HEK293 (cell line): ENCODE measurements around the gene PNPLA6.

ENCODE experiments used
- BCL11A ChIP-seq: fragments of 450-650 bp; formaldehyde crosslinking; IDR thresholded peaks from 2 replicates; pipeline ENCODE4 v1.5.1; 2016; ENCODE audit warnings: low read depth, missing biosample characterization, missing genetic modification characterization
- HOXD13 ChIP-seq: sonication (generic); formaldehyde crosslinking; IDR thresholded peaks from 2 replicates; pipeline ENCODE4 v1.8.0; 2022; ENCODE audit warnings: missing genetic modification reagents, borderline replicate concordance
- IKZF3 ChIP-seq: fragments of 450-650 bp; IDR thresholded peaks from 2 replicates; pipeline ENCODE4 v1.5.0; 2018; ENCODE audit warnings: missing biosample characterization, mild to moderate bottlenecking, missing genetic modification characterization, moderate library complexity
- KLF8 ChIP-seq: fragments of 450-650 bp; formaldehyde crosslinking; IDR thresholded peaks from 2 replicates; pipeline ENCODE4 v1.5.1; 2016; ENCODE audit warnings: missing biosample characterization, missing genetic modification characterization
- PRDM1 ChIP-seq: fragments of 450-650 bp; formaldehyde crosslinking; IDR thresholded peaks from 2 replicates; pipeline ENCODE4; 2016; ENCODE audit warnings: missing biosample characterization, missing genetic modification characterization
- ZFP41 ChIP-seq: fragments of 450-650 bp; formaldehyde crosslinking; IDR thresholded peaks from 2 replicates; pipeline ENCODE4 v1.5.1; 2016; ENCODE audit warnings: missing biosample characterization, missing genetic modification characterization, borderline replicate concordance
- ZFP69B ChIP-seq: fragments of 450-650 bp; formaldehyde crosslinking; IDR thresholded peaks from 2 replicates; pipeline ENCODE4 v1.5.1; 2016; ENCODE audit warnings: missing biosample characterization, missing genetic modification characterization
- ZNF10 ChIP-seq: fragments of 450-650 bp; formaldehyde crosslinking; IDR thresholded peaks from 2 replicates; pipeline ENCODE4 v1.5.1; 2017; ENCODE audit warnings: missing biosample characterization, missing genetic modification characterization
- ZNF132 ChIP-seq: fragments of 450-650 bp; formaldehyde crosslinking; IDR thresholded peaks from 2 replicates; pipeline ENCODE4 v1.5.1; 2017; ENCODE audit warnings: missing biosample characterization, missing genetic modification characterization, borderline replicate concordance
- ZNF214 ChIP-seq: fragments of 450-650 bp; formaldehyde crosslinking; IDR thresholded peaks from 2 replicates; pipeline ENCODE4 v1.5.1; 2017; ENCODE audit warnings: missing biosample characterization, mild to moderate bottlenecking, missing genetic modification characterization, borderline replicate concordance
- ZNF221 ChIP-seq: fragments of 450-650 bp; formaldehyde crosslinking; IDR thresholded peaks from 2 replicates; pipeline ENCODE4 v1.5.1; 2017; ENCODE audit warnings: missing biosample characterization, missing genetic modification characterization, borderline replicate concordance
- ZNF23 ChIP-seq: fragments of 450-650 bp; formaldehyde crosslinking; IDR thresholded peaks from 2 replicates; pipeline ENCODE4 v1.5.1; 2016; ENCODE audit warnings: missing biosample characterization, missing genetic modification characterization, borderline replicate concordance
- ZNF239 ChIP-seq: fragments of 450-650 bp; formaldehyde crosslinking; IDR thresholded peaks from 2 replicates; pipeline ENCODE4 v1.5.1; 2016; ENCODE audit warnings: missing biosample characterization, missing genetic modification characterization
- ZNF311 ChIP-seq: fragments of 450-650 bp; formaldehyde crosslinking; IDR thresholded peaks from 2 replicates; pipeline ENCODE4 v1.5.1; 2017; ENCODE audit warnings: missing biosample characterization, missing genetic modification characterization, borderline replicate concordance
- ZNF324 ChIP-seq: fragments of 450-650 bp; formaldehyde crosslinking; IDR thresholded peaks from 2 replicates; pipeline ENCODE4 v1.5.1; 2016; ENCODE audit warnings: missing biosample characterization, missing genetic modification characterization
- ZNF350 ChIP-seq: fragments of 450-650 bp; formaldehyde crosslinking; IDR thresholded peaks from 2 replicates; pipeline ENCODE4 v1.5.0; 2017; ENCODE audit warnings: missing biosample characterization, mild to moderate bottlenecking, missing genetic modification characterization
- ZNF354C ChIP-seq: fragments of 450-650 bp; formaldehyde crosslinking; IDR thresholded peaks from 2 replicates; pipeline ENCODE4 v1.5.1; 2016; ENCODE audit warnings: missing biosample characterization, missing genetic modification characterization, low read depth, borderline replicate concordance
- ZNF366 ChIP-seq: fragments of 450-650 bp; formaldehyde crosslinking; conservative IDR thresholded peaks from 2 replicates; pipeline ENCODE4 v1.5.1; 2016; ENCODE audit warnings: missing biosample characterization, missing genetic modification characterization
- ZNF426 ChIP-seq: fragments of 450-650 bp; formaldehyde crosslinking; IDR thresholded peaks from 2 replicates; pipeline ENCODE4 v1.5.1; 2017; ENCODE audit warnings: missing biosample characterization, missing genetic modification characterization, mild to moderate bottlenecking, inconsistent platforms, moderate library complexity
- ZNF555 ChIP-seq: fragments of 450-650 bp; formaldehyde crosslinking; conservative IDR thresholded peaks from 2 replicates; pipeline ENCODE4 v1.5.1; 2017; ENCODE audit warnings: missing biosample characterization, mild to moderate bottlenecking, missing genetic modification characterization, inconsistent platforms
- ZNF610 ChIP-seq: fragments of 450-650 bp; formaldehyde crosslinking; IDR thresholded peaks from 2 replicates; pipeline ENCODE4 v1.5.1; 2016; ENCODE audit warnings: missing biosample characterization, missing genetic modification characterization, borderline replicate concordance
- ZNF624 ChIP-seq: fragments of 450-650 bp; formaldehyde crosslinking; IDR thresholded peaks from 2 replicates; pipeline ENCODE4 v1.5.1; 2017; ENCODE audit warnings: missing biosample characterization, missing genetic modification characterization
- ZNF707 ChIP-seq: fragments of 450-650 bp; formaldehyde crosslinking; IDR thresholded peaks from 2 replicates; pipeline ENCODE4 v1.5.1; 2016; ENCODE audit warnings: missing biosample characterization, missing genetic modification characterization
- ZNF785 ChIP-seq: fragments of 450-650 bp; formaldehyde crosslinking; IDR thresholded peaks from 2 replicates; pipeline ENCODE4 v1.5.1; 2016; ENCODE audit warnings: missing biosample characterization, missing genetic modification characterization
- ZNF791 ChIP-seq: fragments of 450-650 bp; formaldehyde crosslinking; IDR thresholded peaks from 2 replicates; pipeline ENCODE4 v1.5.1; 2016; ENCODE audit warnings: missing biosample characterization, missing genetic modification characterization
- TF ChIP-seq, protein P1 (sequence below): fragments of 450-650 bp; formaldehyde crosslinking; IDR thresholded peaks from 2 replicates; pipeline ENCODE4 v1.5.1; 2016; ENCODE audit warnings: missing biosample characterization, missing genetic modification characterization
- TF ChIP-seq, protein P2 (sequence below): sonication (generic); formaldehyde crosslinking; IDR thresholded peaks from 2 replicates; pipeline ENCODE4 v1.8.1; 2022; ENCODE audit warnings: mild to moderate bottlenecking, moderate library complexity, missing genetic modification reagents
- TF ChIP-seq, protein P3 (sequence below): fragments of 450-650 bp; formaldehyde crosslinking; IDR thresholded peaks from 2 replicates; pipeline ENCODE4 v1.5.1; 2016; ENCODE audit warnings: missing biosample characterization, missing genetic modification characterization, low read depth
- TF ChIP-seq, protein P4 (sequence below): fragments of 450-650 bp; formaldehyde crosslinking; IDR thresholded peaks from 2 replicates; pipeline ENCODE4 v1.5.1; 2016; ENCODE audit warnings: missing biosample characterization, missing genetic modification characterization
- TF ChIP-seq, protein P5 (sequence below): fragments of 450-650 bp; formaldehyde crosslinking; IDR thresholded peaks from 2 replicates; pipeline ENCODE4 v1.5.1; 2016; ENCODE audit warnings: missing biosample characterization, missing genetic modification characterization

The PNPLA6 gene

DNA sequence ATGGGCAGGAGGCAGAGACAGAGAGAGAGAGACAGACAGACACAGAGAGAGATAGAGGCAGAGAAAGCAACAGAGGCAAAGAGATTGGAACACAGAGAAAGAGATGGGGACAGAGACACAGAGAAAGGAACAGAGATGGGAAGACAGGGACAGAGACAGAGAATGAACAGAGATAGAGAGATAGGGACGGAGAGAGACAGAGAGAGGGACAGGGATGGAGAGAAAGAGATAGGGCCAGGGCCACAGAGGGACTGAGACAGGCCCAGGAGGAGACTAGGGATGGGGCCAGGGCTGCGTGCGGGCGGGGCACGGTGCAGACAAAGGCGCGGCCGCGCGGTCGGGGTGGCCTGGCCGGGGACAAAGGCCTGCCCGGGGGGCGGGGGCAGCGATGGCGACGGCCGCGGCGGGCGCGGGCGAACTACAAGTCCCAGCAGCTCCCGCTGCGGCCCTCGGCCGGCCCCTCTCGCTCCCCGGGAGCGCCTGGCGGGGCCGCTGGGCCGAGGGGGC is 19.8 kb upstream of the PNPLA6 start, which contains the start of gene ZNF358 (continued):
- TF ChIP-seq, protein P1, sequence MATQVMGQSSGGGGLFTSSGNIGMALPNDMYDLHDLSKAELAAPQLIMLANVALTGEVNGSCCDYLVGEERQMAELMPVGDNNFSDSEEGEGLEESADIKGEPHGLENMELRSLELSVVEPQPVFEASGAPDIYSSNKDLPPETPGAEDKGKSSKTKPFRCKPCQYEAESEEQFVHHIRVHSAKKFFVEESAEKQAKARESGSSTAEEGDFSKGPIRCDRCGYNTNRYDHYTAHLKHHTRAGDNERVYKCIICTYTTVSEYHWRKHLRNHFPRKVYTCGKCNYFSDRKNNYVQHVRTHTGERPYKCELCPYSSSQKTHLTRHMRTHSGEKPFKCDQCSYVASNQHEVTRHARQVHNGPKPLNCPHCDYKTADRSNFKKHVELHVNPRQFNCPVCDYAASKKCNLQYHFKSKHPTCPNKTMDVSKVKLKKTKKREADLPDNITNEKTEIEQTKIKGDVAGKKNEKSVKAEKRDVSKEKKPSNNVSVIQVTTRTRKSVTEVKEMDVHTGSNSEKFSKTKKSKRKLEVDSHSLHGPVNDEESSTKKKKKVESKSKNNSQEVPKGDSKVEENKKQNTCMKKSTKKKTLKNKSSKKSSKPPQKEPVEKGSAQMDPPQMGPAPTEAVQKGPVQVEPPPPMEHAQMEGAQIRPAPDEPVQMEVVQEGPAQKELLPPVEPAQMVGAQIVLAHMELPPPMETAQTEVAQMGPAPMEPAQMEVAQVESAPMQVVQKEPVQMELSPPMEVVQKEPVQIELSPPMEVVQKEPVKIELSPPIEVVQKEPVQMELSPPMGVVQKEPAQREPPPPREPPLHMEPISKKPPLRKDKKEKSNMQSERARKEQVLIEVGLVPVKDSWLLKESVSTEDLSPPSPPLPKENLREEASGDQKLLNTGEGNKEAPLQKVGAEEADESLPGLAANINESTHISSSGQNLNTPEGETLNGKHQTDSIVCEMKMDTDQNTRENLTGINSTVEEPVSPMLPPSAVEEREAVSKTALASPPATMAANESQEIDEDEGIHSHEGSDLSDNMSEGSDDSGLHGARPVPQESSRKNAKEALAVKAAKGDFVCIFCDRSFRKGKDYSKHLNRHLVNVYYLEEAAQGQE (tag by site-specific recombination), result 0 out of 2 replicates have a peak, but pooled peaks have one; percentile 25
- TF ChIP-seq ZNF426 (tag by site-specific recombination), result no peak
- no peak for TF ChIP-seq ZNF214 (tag by site-specific recombination)
- TF ChIP-seq IKZF3 (tag by site-specific recombination), result no peak
- no peak for TF ChIP-seq ZNF239
- no peak for TF ChIP-seq KLF8 (tag by site-specific recombination)
- no peak; the same call in 1 of the 2 replicates for TF ChIP-seq ZFP69B
- TF ChIP-seq ZNF354C (tag by site-specific recombination), result no peak
- TF ChIP-seq, protein P2, sequence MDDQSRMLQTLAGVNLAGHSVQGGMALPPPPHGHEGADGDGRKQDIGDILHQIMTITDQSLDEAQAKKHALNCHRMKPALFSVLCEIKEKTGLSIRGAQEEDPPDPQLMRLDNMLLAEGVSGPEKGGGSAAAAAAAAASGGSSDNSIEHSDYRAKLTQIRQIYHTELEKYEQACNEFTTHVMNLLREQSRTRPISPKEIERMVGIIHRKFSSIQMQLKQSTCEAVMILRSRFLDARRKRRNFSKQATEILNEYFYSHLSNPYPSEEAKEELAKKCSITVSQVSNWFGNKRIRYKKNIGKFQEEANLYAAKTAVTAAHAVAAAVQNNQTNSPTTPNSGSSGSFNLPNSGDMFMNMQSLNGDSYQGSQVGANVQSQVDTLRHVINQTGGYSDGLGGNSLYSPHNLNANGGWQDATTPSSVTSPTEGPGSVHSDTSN, result no peak
- TF ChIP-seq ZNF23 (tag by site-specific recombination), result no peak
- no peak for TF ChIP-seq BCL11A (tag by site-specific recombination)
- no peak for TF ChIP-seq ZNF350 (tag by site-specific recombination)
- TF ChIP-seq ZNF324 (tag by site-specific recombination), result peak; percentile 52; the same call in 1 of the 2 replicates
- TF ChIP-seq ZNF132, result no peak
- TF ChIP-seq ZNF785, result peak; percentile 71; the same call in 1 of the 2 replicates
- TF ChIP-seq ZNF555 (tag by site-specific recombination), result no peak
- TF ChIP-seq, protein P3, sequence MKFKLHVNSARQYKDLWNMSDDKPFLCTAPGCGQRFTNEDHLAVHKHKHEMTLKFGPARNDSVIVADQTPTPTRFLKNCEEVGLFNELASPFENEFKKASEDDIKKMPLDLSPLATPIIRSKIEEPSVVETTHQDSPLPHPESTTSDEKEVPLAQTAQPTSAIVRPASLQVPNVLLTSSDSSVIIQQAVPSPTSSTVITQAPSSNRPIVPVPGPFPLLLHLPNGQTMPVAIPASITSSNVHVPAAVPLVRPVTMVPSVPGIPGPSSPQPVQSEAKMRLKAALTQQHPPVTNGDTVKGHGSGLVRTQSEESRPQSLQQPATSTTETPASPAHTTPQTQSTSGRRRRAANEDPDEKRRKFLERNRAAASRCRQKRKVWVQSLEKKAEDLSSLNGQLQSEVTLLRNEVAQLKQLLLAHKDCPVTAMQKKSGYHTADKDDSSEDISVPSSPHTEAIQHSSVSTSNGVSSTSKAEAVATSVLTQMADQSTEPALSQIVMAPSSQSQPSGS (tag by site-specific recombination), result no peak
- TF ChIP-seq ZNF221 (tag by site-specific recombination), result no peak
- TF ChIP-seq ZNF366 (tag by site-specific recombination), result peak; percentile 97
- no peak for TF ChIP-seq HOXD13 (CRISPR knock-in tag)
- TF ChIP-seq ZNF610 (tag by site-specific recombination), result 0 out of 2 replicates have a peak, but pooled peaks have one; percentile 18
- TF ChIP-seq ZFP41 (tag by site-specific recombination), result no peak
- no peak for TF ChIP-seq ZNF311 (tag by site-specific recombination)
- no peak for TF ChIP-seq PRDM1 (tag by site-specific recombination)
- TF ChIP-seq, protein P4, sequence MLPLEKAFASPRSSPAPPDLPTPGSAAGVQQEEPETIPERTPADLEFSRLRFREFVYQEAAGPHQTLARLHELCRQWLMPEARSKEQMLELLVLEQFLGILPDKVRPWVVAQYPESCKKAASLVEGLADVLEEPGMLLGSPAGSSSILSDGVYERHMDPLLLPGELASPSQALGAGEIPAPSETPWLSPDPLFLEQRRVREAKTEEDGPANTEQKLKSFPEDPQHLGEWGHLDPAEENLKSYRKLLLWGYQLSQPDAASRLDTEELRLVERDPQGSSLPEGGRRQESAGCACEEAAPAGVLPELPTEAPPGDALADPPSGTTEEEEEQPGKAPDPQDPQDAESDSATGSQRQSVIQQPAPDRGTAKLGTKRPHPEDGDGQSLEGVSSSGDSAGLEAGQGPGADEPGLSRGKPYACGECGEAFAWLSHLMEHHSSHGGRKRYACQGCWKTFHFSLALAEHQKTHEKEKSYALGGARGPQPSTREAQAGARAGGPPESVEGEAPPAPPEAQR (tag by site-specific recombination), result peak; percentile 56; the same call in 1 of the 2 replicates
- TF ChIP-seq, protein P5, sequence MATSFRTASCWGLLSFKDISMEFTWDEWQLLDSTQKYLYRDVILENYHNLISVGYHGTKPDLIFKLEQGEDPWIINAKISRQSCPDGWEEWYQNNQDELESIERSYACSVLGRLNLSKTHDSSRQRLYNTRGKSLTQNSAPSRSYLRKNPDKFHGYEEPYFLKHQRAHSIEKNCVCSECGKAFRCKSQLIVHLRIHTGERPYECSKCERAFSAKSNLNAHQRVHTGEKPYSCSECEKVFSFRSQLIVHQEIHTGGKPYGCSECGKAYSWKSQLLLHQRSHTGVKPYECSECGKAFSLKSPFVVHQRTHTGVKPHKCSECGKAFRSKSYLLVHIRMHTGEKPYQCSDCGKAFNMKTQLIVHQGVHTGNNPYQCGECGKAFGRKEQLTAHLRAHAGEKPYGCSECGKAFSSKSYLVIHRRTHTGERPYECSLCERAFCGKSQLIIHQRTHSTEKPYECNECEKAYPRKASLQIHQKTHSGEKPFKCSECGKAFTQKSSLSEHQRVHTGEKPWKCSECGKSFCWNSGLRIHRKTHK (tag by site-specific recombination), result no peak
- TF ChIP-seq ZNF624 (tag by site-specific recombination), result no peak
- no peak for TF ChIP-seq ZNF707 (tag by site-specific recombination)
- no peak for TF ChIP-seq ZNF791 (tag by site-specific recombination)
- no peak for TF ChIP-seq ZNF10
